ENCODE data around the gene TMIGD1.

The TMIGD1 gene

DNA sequence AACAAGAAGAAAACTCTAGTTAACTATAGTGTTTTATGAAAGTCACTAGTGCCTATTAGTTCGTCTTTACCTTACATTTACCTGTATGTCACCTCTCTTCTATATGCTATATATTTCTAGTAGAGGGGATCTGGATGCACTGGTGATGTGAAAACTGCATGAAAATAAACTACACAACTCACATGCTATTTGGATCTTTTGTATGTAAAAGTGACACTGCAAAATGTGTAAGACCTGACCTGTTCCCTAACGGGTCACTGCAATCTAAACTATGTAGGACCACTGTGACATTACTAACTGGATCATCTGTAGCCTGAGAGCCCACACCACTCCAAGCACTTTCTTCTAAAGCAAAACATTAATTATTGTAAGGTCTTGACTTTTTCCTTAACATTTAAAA lies 43.8 kb downstream of the TMIGD1 start:
- no peak for DNase-seq (ENCODE audit: low read depth)

DNA sequence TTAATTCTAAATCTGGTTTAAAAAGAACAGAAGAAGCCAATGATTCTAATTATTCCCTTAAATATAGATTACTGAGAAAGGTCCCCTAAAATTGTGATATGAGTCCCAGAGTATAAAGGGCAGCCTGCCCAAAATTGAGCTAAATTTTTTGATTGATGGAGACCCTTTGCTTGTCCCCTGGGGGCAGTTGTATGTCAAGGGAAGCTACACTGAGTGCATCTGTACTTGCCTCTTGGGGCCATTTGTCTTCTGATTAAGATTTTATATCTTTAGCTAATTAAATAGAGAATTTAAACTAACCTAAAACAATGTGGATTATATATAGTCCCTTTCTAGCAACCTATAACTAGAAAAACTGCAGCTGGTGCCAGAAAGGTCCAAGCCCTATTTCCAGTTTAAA lies 54.7 kb downstream of the TMIGD1 start:
- no peak for DNase-seq (ENCODE audit: low read depth)

DNA sequence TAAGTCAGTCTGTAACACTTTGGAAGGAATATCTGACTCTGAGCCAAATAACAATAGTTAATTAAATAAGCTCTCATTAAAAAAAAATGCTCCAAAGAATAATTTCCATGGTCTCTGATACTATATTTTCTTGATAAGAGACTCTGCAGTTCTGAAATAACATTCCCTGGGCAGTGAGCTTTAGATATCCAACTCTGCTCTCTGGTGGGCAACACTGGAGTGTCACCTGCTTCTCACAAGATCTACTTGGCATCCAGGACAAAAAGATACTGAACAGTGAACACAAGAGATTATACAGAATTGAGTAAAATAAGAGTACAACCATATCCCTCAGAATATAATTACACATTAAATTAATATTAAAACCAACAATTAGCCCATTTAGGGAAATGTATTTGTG lies 55.8 kb downstream of the TMIGD1 start:
- DNase-seq (ENCODE audit: low read depth) = no peak

DNA sequence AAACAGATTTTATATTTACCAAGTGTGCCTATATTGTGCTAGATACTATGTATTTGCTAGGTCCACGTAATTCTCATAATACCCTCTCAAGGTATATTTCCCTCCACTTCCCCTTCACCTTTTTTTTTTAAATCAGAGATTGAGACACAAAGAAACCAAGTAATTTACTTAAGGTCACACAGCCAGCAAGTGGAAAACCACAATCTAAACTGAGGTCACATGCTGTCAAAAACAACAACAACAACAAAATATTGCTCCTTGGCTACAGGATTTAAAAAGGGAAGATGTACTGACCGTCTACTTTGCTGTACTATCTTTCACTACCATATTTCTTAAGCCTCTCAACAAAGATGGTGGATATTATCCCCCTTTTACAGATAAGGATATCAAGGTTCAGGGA lies 57.9 kb downstream of the TMIGD1 start:
- DNase-seq (ENCODE audit: low read depth) = no peak

DNA sequence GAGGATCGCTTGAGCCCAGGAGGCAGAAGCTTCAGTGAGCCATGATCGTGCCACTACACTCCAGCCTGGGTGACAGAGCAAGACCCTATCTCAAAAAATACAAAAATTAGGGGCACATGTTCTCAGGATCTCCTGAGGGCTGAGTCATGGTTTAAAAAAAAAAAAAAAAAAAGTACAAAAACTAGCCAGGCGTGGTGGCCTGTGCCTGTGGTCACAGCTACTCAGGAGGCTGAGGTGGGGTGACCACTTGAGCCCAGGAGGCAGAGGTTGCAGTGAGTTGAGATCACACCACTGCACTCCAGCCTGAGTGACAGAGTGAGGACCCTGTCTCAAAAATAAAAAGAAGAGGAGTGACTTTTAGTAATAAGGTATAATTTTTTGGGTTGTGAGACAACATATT lies 59.0 kb downstream of the TMIGD1 start:
- DNase-seq (ENCODE audit: low read depth) = no peak

DNA sequence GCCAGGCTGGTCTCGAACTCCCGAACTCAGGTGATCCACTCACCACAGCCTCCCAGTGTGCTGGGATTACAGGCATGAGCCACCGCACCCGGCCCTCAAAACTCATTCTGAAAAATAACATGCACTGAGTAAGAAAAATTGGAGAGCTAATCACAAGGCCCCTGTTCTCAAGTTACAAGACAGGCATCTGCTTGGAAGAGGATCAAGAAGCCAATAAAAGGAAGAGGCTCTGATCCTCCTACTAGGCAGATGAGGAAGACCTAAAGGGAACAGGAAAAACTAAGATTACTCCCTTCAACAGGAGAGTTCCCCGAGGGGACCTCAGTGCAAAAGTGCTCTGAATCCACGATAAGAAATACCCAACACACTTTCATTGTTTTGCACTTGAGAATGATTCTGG lies 60.5 kb downstream of the TMIGD1 start:
- DNase-seq (ENCODE audit: low read depth) = no peak

DNA sequence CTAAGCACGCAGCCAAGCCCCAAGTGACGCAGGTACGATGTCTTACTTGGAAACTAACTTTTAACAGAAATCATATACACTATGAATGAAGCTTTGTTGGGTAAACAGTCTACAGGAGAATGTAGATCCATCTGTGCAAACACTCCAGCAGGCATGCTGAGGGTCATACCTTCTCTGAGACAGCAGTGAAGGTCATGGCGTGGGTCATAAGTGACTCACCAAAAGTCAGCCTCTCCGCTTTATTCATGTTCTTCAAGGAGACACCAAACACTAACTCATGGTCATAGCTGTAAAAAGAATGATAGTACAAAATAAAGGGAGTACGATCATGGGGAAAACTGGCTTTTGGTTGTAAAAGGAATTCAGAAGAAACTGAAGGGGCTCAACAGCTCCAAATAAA lies 62.8 kb downstream of the TMIGD1 start:
- DNase-seq (ENCODE audit: low read depth) = no peak

DNA sequence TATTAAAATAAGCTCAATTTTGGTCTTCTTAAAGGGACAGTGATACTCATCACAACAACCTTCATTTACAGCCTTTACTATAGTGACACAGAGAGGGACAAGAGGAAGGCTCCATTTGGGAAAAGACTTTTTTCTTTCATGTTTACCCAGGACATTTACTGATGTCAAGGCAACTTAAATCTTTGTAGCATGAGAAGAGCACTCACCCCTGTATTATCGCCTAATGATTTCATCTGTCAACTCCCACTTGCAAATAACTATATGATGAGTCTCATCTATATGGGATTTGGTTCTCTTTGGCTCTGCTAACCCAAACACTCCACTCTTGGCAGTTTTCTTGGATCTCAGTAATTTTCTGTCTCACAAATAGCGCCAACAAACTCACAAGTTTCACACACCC lies 66.2 kb downstream of the TMIGD1 start:
- DNase-seq (ENCODE audit: low read depth) = no peak
